ENCODE results near the gene PLCL1.

PLCL1 gene

GRCh38 chr2:197804049-197804757 is at the start of gene PLCL1:
Gene PLCL1 (plus strand): TSS chr2:197804593.
- in situ Hi-C loops (cut with MboI; ENCODE audit: low sequenced_read_pairs) = loop anchor here (25.0 kb wide), 1 partner anchor 333 kb away; no protein-coding TSS in a partner anchor

GRCh38 chr2:197759013-197759412 is 45.4 kb upstream of the PLCL1 start:
- in situ Hi-C loops (cut with MboI; ENCODE audit: low sequenced_read_pairs) = no loop called here

- in situ Hi-C loops (cut with MboI; ENCODE audit: low sequenced_read_pairs) = no loop called here
These were observed 44.6 kb upstream of the PLCL1 start for GRCh38 chr2:197759625-197760292.

- in situ Hi-C loops (cut with MboI; ENCODE audit: low sequenced_read_pairs) = no loop called here
These were observed 44.1 kb upstream of the PLCL1 start for GRCh38 chr2:197760293-197760657.

- in situ Hi-C loops (cut with MboI; ENCODE audit: low sequenced_read_pairs) = no loop called here
These were observed 26.5 kb upstream of the PLCL1 start for GRCh38 chr2:197777823-197778407.

GRCh38 chr2:197779261-197779660 is 25.1 kb upstream of the PLCL1 start:
- in situ Hi-C loops (cut with MboI; ENCODE audit: low sequenced_read_pairs) = no loop called here

- in situ Hi-C loops (cut with MboI; ENCODE audit: low sequenced_read_pairs) = no loop called here
These were observed 22.3 kb upstream of the PLCL1 start for GRCh38 chr2:197782126-197782525.

GRCh38 chr2:197784956-197785941 is 19.1 kb upstream of the PLCL1 start, which contains the start of gene BOLL:
Gene BOLL (minus strand): TSS chr2:197785319. CDS start chr2:197781850, 3,469 bp downstream.
- in situ Hi-C loops (cut with MboI; ENCODE audit: low sequenced_read_pairs) = no loop called here

- in situ Hi-C loops (cut with MboI; ENCODE audit: low sequenced_read_pairs) = no loop called here
These were observed 18.1 kb upstream of the PLCL1 start for GRCh38 chr2:197786010-197786877.

- in situ Hi-C loops (cut with MboI; ENCODE audit: low sequenced_read_pairs) = loop anchor here (10.0 kb wide), 1 partner anchor 501 kb away; no protein-coding TSS in a partner anchor
These were observed 10.9 kb upstream of the PLCL1 start for GRCh38 chr2:197793456-197793855.

GRCh38 chr2:197795277-197795676 is 9.1 kb upstream of the PLCL1 start:
- in situ Hi-C loops (cut with MboI; ENCODE audit: low sequenced_read_pairs) = loop anchor here (10.0 kb wide), 1 partner anchor 500 kb away; no protein-coding TSS in a partner anchor

GRCh38 chr2:197798187-197798586 is 6.2 kb upstream of the PLCL1 start:
- in situ Hi-C loops (cut with MboI; ENCODE audit: low sequenced_read_pairs) = loop anchor here (10.0 kb wide), 1 partner anchor 497 kb away; no protein-coding TSS in a partner anchor

- in situ Hi-C loops (cut with MboI; ENCODE audit: low sequenced_read_pairs) = loop anchor here (10.0 kb wide), 1 partner anchor 496 kb away; no protein-coding TSS in a partner anchor
These were observed 5.3 kb upstream of the PLCL1 start for GRCh38 chr2:197799068-197799467.

GRCh38 chr2:197800091-197800490 is 4.3 kb upstream of the PLCL1 start:
- in situ Hi-C loops (cut with MboI; ENCODE audit: low sequenced_read_pairs) = loop anchor here (25.0 kb wide), 1 partner anchor 337 kb away; no protein-coding TSS in a partner anchor

- in situ Hi-C loops (cut with MboI; ENCODE audit: low sequenced_read_pairs) = loop anchor here (25.0 kb wide), 1 partner anchor 336 kb away; no protein-coding TSS in a partner anchor
These were observed 3.4 kb upstream of the PLCL1 start for GRCh38 chr2:197801033-197801432.

GRCh38 chr2:197803033-197803444 is 1.4 kb upstream of the PLCL1 start:
- in situ Hi-C loops (cut with MboI; ENCODE audit: low sequenced_read_pairs) = loop anchor here (25.0 kb wide), 1 partner anchor 334 kb away; no protein-coding TSS in a partner anchor

GRCh38 chr2:197804758-197805714 is 643 bp downstream of the PLCL1 start:
- in situ Hi-C loops (cut with MboI; ENCODE audit: low sequenced_read_pairs) = loop anchor here (25.0 kb wide), 1 partner anchor 332 kb away; no protein-coding TSS in a partner anchor
